Activated CD4-positive, alpha-beta T cell treated with anti-CD3 and anti-CD28 coated beads, Interleukin-10, Interleukin-2, amounts not matched to agents 100 ng/mL and 50 ng/mL, durations not matched to agents 16 hours and 8 hours (primary cell): ENCODE results near the gene FBL.
"Not testable (repeated sequence)": the region's sequence is repeated elsewhere in the genome, so short reads cannot be mapped to it uniquely, and the experiment has no call there.

Experiments used
- DNase-seq: peaks from one replicate; pipeline ENCODE4 v3.0.0-alpha.2; 2020

FBL gene

DNA sequence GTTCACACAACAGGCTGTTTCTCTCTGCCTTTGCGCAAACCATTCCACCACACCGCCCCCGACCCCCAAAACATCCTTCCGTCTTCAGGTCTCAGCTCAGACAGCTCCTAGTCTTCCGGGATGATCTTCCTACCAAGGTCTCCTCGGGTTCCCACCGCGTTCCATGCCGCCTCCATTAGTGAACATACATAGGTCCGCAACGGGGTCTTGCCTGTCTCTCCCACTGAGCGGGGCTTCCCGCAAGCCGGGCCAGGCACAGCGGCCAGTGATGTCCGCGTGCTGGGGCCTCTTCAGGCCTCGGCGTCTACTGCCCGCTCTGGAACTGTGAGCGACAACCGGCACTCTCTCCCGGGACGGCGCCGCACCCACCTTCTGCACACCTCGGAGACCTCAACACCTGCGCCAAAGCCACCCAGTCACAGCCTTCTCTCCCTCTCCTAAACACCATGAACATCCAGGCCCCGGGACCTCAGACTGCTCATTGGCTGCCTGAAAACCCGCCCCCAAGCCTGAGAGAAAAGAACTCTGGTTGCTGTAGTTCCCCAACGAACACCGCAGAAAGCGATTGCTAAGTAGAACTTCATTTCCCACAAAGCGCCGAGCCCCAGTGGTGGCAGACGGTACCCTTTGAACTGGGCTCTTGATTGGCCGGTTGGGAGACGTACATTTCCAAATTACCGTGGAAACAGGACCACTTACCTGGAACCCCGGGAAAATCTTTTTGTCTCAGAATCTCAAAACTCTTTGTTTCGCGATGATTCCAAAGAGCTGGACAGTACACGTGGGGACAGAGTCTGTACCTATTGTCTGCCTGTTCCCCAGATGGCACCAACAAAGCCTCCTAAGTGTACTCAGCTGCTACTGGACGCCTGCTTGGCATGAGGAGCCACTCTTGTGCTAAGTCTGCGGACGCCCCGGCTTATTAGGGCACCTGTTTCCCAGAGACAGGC, 21.8 kb downstream of the FBL start:
- peak; percentile 93 for DNase-seq

- no peak for DNase-seq
These were observed 22.5 kb downstream of the FBL start for GRCh38 chr19:39823686-39824085.

DNA sequence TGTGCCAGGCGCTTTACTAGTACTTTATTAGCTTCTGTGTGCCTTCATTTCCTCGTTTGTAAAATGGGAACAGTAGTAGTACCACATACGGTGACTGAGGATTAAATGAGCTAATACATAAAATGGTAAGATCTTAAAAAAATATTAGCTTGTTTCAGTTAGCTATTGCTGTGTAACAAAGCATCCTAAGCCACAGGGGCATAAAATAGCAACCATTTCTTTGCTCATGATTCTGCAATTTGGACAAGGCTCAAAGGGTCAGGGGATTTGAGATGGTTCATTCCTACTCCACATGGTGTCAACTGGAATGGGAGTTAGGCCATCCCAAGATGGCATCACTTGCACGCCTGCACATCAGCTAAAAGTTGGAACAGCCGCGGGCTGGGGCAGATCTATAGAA, 25.5 kb downstream of the FBL start:
- no peak for DNase-seq

DNA sequence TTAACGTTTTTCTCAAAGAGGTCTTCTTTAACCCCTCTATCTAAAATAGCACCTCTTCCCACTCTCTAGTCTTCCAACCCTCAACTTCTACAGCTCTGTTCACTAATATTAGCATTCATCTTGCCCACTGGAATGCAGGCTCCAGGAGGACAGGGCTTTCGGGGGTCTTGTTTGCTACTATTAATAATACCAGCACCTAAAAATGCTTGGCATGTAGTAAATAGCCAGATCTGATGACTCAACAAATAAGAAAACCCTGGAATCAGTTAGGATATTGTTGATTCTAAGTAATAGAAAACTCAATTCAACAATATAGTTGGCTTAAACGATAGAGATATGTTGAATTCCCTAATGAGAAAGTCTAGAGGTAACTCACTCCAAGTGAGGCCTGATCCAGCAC, 26.4 kb downstream of the FBL start:
- DNase-seq: no peak

DNA sequence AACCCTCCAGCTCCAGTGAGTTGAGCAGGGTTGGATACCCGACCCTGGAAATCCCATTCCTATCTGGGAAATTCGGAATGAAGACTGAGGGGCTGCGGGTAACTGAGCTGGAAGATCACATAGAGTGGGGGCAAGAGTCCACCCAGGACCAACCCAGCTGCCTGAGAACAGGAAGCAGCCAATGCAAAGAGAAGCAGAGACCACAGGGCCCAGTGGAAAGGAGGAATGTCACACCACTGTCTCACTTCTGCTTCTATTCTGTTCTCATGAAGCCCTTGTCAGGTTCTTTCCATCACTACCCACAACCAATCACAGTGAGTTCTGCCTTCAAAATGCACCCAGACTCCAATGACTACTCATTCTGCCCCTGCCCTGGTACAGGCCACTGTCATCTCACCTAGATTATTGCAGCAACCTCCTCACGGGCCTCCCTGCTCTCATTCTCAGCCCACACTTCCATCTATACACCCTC, 27.5 kb downstream of the FBL start:
- no peak for DNase-seq

GRCh38 chr19:39817888-39818561, 28.2 kb downstream of the FBL start:
- DNase-seq: no peak

DNA sequence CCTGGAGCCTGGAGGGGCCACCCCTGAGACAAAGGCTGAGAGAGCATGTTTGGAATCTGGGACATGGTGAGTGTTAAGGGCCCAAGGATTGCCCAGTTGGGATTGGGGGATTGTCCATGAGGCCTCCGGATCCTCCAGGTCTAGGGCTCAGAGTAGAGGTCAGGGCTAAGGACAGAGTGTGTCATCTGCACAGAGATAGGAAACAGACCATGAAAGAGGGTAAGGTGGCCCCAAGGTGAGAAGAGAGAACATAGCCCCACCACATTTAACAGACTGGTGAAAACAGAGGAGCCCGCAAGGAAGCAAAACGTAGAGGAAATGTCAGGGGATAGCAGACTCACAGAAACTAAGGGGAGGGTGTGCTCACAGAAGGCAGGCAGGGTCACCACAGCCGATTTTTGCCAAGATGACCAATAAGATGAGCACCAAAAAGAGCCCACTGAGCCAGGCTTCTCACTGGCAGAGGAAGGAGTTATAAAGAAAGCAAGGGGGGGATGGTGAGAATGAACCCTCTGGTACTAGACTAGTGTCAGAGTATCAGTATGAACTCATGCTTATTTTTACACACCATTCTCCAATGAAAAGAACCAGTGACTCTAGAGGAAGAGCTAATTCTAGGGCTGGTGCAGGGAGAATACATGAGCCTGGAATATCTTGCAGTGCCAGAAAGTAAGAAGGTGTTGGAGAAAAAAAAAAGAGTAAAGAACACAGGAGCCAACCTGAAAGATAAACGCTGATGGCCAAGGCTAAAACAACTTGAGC, 29.7 kb downstream of the FBL start:
- DNase-seq: no peak

- DNase-seq: no peak
These were observed 31.6 kb downstream of the FBL start for GRCh38 chr19:39814595-39814994.

DNA sequence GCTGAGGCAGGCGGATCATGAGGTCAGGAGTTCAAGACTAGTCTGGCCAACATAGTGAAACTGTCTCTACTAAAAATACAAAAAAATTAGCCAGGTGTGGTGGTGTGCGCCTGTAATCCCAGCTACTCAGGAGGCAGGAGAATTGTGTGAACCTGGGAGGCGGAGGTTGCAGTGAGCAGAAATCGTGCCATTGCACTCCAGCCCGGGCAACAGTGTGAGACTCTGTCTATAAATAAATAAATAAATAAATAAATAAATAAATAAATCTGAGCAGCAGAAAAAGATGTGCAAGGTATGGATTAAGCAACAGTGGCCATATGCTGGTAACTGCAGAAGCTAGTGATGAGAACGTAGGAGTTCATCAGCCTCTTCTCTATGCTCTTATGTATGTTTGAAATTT, 32.1 kb downstream of the FBL start:
- DNase-seq: not testable (repeated sequence)

DNA sequence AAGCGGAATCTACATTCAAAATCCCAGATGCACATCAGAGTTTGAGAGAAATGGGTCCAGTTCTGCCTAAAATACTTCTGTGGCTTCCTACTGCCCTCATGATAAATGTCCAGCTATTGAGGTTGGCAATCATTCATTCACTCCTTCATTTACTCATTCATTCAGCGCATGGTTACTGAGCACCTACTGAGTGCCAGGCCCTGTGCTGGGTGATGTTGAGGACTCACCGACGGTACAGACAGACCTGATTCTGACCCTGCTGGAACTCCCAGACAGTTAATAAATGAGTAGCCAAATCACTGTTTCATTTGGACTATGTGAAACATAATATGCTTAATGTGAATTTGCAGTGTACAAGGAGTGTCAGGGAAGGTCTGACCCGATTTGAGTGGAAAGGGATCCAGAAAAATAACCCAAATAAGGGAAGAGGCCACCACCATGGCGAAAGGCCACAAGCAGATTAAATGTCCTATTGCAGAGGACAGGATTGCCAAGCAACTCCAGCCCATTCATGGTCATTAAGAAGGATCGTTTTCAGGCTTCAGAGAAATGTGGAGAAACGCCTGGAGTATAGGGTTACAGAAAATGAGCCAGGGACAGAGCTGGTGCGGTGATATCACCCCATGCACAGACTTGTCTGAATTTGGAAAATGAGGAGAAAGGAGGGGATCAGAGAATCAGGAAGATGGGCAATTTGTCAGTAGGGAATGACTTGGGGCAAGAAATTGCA, 32.8 kb downstream of the FBL start:
- DNase-seq: no peak

- no peak for DNase-seq
These were observed 35.1 kb downstream of the FBL start for GRCh38 chr19:39811064-39811463.

DNA sequence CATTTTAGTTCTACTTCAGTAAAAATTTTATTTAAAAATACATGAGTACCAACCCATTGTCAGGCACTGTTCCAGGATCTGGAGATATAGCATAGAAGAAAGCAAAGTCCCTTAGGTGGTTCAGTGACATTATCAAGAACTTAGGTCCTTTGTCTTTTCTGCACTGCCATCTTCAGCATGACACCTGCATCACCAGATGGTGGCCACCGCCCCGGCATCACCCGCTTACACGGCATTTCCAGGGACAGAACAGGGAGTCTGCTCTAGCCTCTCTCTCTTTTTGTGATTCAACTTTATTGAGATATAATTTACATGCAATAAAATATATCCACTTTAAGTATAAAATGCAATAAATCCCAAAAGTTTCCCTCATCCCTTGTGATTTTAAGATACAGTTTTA, 35.8 kb downstream of the FBL start:
- no peak for DNase-seq

DNA sequence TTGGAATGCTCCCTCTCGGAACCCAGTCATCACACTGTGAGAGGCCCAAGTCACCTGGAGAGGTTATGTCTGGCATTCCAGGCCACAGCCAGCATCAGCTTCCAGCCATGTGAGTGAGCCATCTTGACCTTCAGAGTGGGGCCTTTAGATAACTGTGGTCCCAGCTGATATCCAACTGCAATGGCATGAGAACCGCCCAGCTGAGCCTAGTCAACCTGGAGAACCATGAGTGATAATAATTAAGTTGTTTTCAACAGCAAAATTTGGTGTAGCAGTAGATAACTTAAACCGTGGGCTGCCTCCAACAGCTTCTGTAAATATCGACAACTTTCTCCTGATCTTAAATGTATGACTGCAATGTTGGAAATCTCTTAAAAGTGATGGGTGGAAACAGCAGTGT, 36.8 kb downstream of the FBL start:
- DNase-seq: no peak

GRCh38 chr19:39808688-39809087, 37.5 kb downstream of the FBL start:
- not testable (repeated sequence) for DNase-seq

GRCh38 chr19:39807846-39808364, 38.3 kb downstream of the FBL start:
- DNase-seq: no peak

DNA sequence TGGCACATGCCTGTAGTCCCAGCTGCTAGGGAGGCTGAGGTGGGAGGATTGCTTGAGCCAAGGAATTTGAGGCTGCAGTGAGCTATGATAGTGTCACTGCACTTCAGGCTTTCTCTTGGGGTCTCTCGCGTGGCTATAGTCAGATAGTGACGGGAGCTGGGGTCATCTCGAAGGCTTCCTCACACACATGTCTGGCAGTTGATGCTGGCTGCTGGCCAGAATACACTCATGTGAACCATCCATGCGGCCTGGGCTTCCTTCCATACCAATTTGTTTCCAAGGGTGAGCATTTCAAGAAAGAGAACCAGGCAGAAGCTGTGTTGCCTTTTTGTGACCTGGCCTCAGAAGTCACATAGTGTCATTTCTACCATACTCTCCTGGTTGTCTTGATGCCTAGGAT, 41.1 kb downstream of the FBL start:
- DNase-seq: no peak

- DNase-seq: no peak
These were observed 43.2 kb downstream of the FBL start for GRCh38 chr19:39802958-39803357.

DNA sequence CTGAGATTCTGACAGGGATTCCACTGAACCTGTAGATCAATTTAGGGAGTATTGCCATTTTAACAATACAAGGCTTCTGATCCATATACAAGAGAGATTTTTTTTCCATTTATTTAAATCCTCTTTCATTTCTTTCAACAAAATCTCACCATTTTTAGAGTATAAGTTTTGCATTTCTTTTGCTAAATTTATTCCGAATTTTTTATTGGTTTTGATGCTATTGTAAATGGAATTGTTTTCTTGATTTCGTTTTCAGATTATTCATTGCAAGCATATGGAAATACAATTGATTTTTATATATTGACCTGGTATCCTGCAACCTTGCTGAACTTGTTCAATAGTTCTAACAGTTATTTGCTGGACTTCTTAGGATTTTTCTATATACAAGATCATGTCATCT, 49.1 kb downstream of the FBL start:
- DNase-seq: no peak

DNA sequence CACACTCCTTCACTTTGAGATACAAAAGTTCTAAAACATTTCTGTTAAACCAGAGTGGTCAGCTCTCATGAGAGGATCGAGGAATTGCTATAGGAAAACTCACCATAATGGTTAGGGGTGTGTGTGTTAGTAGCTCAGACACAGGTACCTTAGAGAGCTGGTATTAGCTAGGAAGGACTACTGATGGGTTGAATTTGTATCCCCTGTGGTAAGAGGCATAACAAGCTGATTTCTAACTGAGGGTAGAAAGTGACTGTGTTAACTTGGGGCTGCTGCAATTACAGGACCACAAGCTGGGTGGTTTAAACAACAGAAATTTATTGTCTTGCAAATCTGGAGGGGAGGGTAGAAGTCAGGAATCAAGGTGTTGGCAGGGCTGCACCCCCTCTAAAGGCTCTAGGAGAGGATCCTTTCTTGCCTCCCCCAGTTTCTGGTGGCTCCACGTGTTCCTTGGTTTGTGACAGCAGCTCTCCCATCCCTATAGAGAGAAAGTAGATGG, 50.1 kb downstream of the FBL start:
- DNase-seq: no peak

DNA sequence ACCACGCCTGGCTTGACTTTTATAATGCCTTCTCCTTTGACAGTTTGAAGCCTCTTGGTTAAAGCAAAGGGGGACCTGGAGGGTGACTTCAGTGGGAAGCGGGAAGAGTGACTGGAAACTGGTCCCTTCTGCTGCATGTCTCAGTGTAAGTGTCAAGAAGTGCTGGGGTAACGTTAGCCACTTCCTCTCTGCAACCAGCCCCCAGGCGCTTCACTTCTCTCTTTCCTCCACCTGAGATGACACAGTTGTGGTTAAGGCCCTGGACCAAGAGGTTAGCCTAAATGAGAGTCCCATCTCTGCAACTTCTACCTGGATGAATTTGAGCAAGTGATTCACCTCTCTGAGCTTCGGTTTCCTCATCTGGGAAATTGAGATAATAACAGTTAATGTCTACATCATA, 51.2 kb downstream of the FBL start:
- DNase-seq: peak; percentile 35

- DNase-seq: peak; percentile 74
These were observed 53.1 kb downstream of the FBL start for GRCh38 chr19:39792999-39793546.

DNA sequence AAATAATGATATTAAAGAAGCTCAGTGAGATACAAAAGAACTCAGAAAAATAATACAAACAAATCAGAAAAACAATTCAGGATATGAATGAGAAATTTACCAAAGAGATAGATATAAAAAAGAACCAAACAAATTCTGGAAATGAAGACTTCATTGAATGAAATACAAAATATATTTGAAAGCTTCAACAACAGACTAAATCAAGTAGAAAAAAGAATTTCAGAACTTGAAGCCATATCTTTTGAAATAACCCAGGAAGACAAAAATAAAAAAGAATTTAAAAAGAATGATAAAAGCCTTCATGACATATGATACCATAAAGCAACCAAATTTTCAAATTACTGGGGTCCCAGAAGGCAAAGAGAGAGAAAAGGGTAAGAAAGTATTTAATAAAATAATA, 57.9 kb downstream of the FBL start:
- DNase-seq: no peak
